Mesodermal cell (in vitro differentiated cells): ENCODE data around the gene SRGAP1.
"Not testable (repeated sequence)": the region's sequence is repeated elsewhere in the genome, so short reads cannot be mapped to it uniquely, and the experiment has no call there.

Experiments
- H3K27ac ChIP-seq: 2 replicates; pipeline ENCODE4 v1.7.0; 2013; ENCODE audit warnings: mild to moderate bottlenecking, low read depth, low read length, moderate library complexity; ENCODE audit not compliant: severe bottlenecking
- H3K36me3 ChIP-seq: 2 replicates; pipeline ENCODE4 v1.7.1; 2013; ENCODE audit warnings: mild to moderate bottlenecking, low read length, moderate library complexity; ENCODE audit not compliant: control insufficient read depth, insufficient read depth
- H3K4me1 ChIP-seq: one replicate; pipeline ENCODE4 v1.7.1; 2013; ENCODE audit warnings: mild to moderate bottlenecking, low read length; ENCODE audit not compliant: insufficient read depth, control insufficient read depth, poor library complexity, severe bottlenecking
- H3K4me3 ChIP-seq: 2 replicates; pipeline ENCODE4 v1.7.0; 2013; ENCODE audit warnings: low read length, control low read depth, mild to moderate bottlenecking; ENCODE audit not compliant: insufficient read depth, poor library complexity, severe bottlenecking; ENCODE audit errors: extremely low read depth
- H3K9me3 ChIP-seq: 2 replicates; pipeline ENCODE4 v1.7.1; 2013; ENCODE audit warnings: mild to moderate bottlenecking, low read length, moderate library complexity; ENCODE audit not compliant: control insufficient read depth
- WGBS, 2 experiments: methylation state at CpG; one replicate each; pipeline ENCODE4 v1.1.5; 2013; ENCODE audit warnings: missing lambda C conversion rate in 2 of 2; ENCODE audit not compliant: insufficient coverage in 2 of 2; 5-methylcytosine and 5-hydroxymethylcytosine counted together

The SRGAP1 gene

GRCh38 chr12:64098709-64099354 lies 254.3 kb downstream of the SRGAP1 start:
- Histone ChIP-seq H3K4me3 (no peak overlapping the region), H3K9me3 (no peaks in the 10 kb centered on the region), H3K36me3 (peaks cover 13% of the 10 kb centered on the region), H3K27ac (no peak overlapping the region), H3K4me1 (no peaks in the 10 kb centered on the region)
- WGBS, 2 experiments: no CpG with 5 or more reads among the region's 2 CpGs

- no peak overlapping the region for H3K4me3 ChIP-seq
- H3K4me1 ChIP-seq: no peaks in the 10 kb centered on the region
- peaks cover 13% of the 10 kb centered on the region for H3K36me3 ChIP-seq
- 88 to 91% methylated on average over 5 of the region's 5 CpGs for WGBS, 2 experiments
- H3K9me3 ChIP-seq: no peaks in the 10 kb centered on the region
- no peak overlapping the region for H3K27ac ChIP-seq
Measured at GRCh38 chr12:64099397-64099796, 254.9 kb downstream of the SRGAP1 start.

GRCh38 chr12:64102339-64102738 lies 257.8 kb downstream of the SRGAP1 start:
- WGBS, 2 experiments: 100% methylated on average over 1 of the region's 4 CpGs; no CpG with 5 or more reads in 1 of the 2 experiments
- Histone ChIP-seq H3K36me3 (peaks cover 13% of the 10 kb centered on the region), H3K4me3 (no peak overlapping the region), H3K27ac (no peak overlapping the region), H3K9me3 (no peaks in the 10 kb centered on the region), H3K4me1 (no peaks in the 10 kb centered on the region)

- H3K4me1 ChIP-seq: no peaks in the 10 kb centered on the region
- 96 to 97% methylated on average over 7 to 8 of the region's 10 CpGs for WGBS, 2 experiments
- H3K4me3 ChIP-seq: no peak overlapping the region
- H3K36me3 ChIP-seq: peaks cover 5% of the 10 kb centered on the region
- H3K9me3 ChIP-seq: no peaks in the 10 kb centered on the region
- no peak overlapping the region for H3K27ac ChIP-seq
Measured at GRCh38 chr12:64103825-64104740, 259.6 kb downstream of the SRGAP1 start.

GRCh38 chr12:64105026-64105425 lies 260.5 kb downstream of the SRGAP1 start:
- no peaks in the 10 kb centered on the region for H3K36me3 ChIP-seq

GRCh38 chr12:64107776-64108175 lies 263.3 kb downstream of the SRGAP1 start:
- H3K4me1 ChIP-seq: no peaks in the 10 kb centered on the region
- H3K36me3 ChIP-seq: peaks cover 10% of the 10 kb centered on the region
- H3K4me3 ChIP-seq: no peak overlapping the region
- WGBS, 2 experiments: 89 to 100% methylated on average over 1 of the region's 1 CpG
- no peaks in the 10 kb centered on the region for H3K9me3 ChIP-seq
- H3K27ac ChIP-seq: no peak overlapping the region

More at GRCh38 chr12:64105026-64105425, 260.5 kb downstream of the SRGAP1 start:
- H3K27ac ChIP-seq: no peak overlapping the region
- no peaks in the 10 kb centered on the region for H3K4me1 ChIP-seq
- WGBS, 2 experiments: 83 to 94% methylated on average over 1 to 2 of the region's 3 CpGs
- no peak overlapping the region for H3K4me3 ChIP-seq
- H3K9me3 ChIP-seq: no peaks in the 10 kb centered on the region

- Histone ChIP-seq H3K4me3 (no peak overlapping the region), H3K4me1 (no peaks in the 10 kb centered on the region), H3K27ac (no peak overlapping the region), H3K36me3 (peaks cover 13% of the 10 kb centered on the region), H3K9me3 (no peaks in the 10 kb centered on the region)
- 94% methylated on average over 2 of the region's 4 CpGs; no CpG with 5 or more reads in 1 of the 2 experiments for WGBS, 2 experiments
Measured at GRCh38 chr12:64109706-64110105, 265.2 kb downstream of the SRGAP1 start.

GRCh38 chr12:64110864-64111263 lies 266.4 kb downstream of the SRGAP1 start:
- Histone ChIP-seq H3K4me1 (no peaks in the 10 kb centered on the region), H3K27ac (no peak overlapping the region), H3K9me3 (no peaks in the 10 kb centered on the region), H3K4me3 (no peak overlapping the region), H3K36me3 (peaks cover 22% of the 10 kb centered on the region)

GRCh38 chr12:64116969-64117368 lies 272.5 kb downstream of the SRGAP1 start:
- 100% methylated on average over 1 of the region's 2 CpGs for whole genome bisulfite sequencing, 2 experiments
- H3K36me3 ChIP-seq: peaks cover 20% of the 10 kb centered on the region

GRCh38 chr12:64120568-64120967 lies 276.1 kb downstream of the SRGAP1 start:
- H3K4me3 ChIP-seq: no peak overlapping the region
- H3K27ac ChIP-seq: no peak overlapping the region
- H3K4me1 ChIP-seq: no peaks in the 10 kb centered on the region
- H3K36me3 ChIP-seq: peaks cover 8% of the 10 kb centered on the region
- no peaks in the 10 kb centered on the region for H3K9me3 ChIP-seq

More at GRCh38 chr12:64116969-64117368, 272.5 kb downstream of the SRGAP1 start:
- Histone ChIP-seq H3K27ac (no peak overlapping the region), H3K4me3 (no peak overlapping the region), H3K4me1 (no peaks in the 10 kb centered on the region), H3K9me3 (no peaks in the 10 kb centered on the region)

- H3K27ac ChIP-seq: not testable (repeated sequence)
Measured at GRCh38 chr12:64121086-64121485, 276.6 kb downstream of the SRGAP1 start.

More at GRCh38 chr12:64121086-64121485, 276.6 kb downstream of the SRGAP1 start:
- H3K9me3 ChIP-seq, H3K4me3 ChIP-seq, H3K36me3 ChIP-seq, H3K4me1 ChIP-seq: not testable (repeated sequence)
- 86 to 97% methylated on average over 3 of the region's 3 CpGs for WGBS, 2 experiments
